H1 (cell line): ENCODE measurements around the gene FGF2. TPM values are rescaled to one million over a fixed set of nuclear protein-coding genes. Genes with fewer than 3 reads are reported as not detected.
A peak's percentile ranks its signal among the peaks of the same experiment; 100 is the strongest.

Source experiments
- CTCF ChIA-PET: fragments of 300-600 bp; sonication (Branson Sonifier 250); formaldehyde crosslinking; loops from one replicate; lab custom pipeline; 2021; ENCODE audit not compliant: partially characterized antibody; lab: Charles Lee
- POLR2A ChIA-PET: fragments of 300-600 bp; sonication (Branson Sonifier 250); formaldehyde crosslinking; loops from one replicate; lab custom pipeline; 2021; ENCODE audit warnings: inconsistent platforms; ENCODE audit not compliant: partially characterized antibody; lab: Charles Lee
- DNase-seq, 2 experiments: peaks; one replicate each; pipeline versions ENCODE4 v3.0.0 to v3.0.0-alpha.2; 2010 to 2022; ENCODE audit warnings: low spot score in 2 of 2, low read depth in 1 of 2, mixed read lengths in 1 of 2
- FAIRE-seq: peaks from 2 replicates; lab custom pipeline; 2011; peaks lifted over from hg19 to GRCh38; lab: Jason Lieb, UNC
- H2AFZ ChIP-seq: 2 replicates; pipeline ENCODE4 v1.8.1; 2012; ENCODE audit warnings: low read length, inconsistent platforms
- H2AK5ac ChIP-seq: 2 replicates; pipeline ENCODE4 v1.6.1; 2013; ENCODE audit warnings: low read depth, low read length
- H2BK120ac ChIP-seq: replicated peaks from 2 replicates; pipeline ENCODE3; 2013; ENCODE audit warnings: low read depth, low read length, inconsistent platforms
- H2BK12ac ChIP-seq: 2 replicates; pipeline ENCODE4 v1.6.1; 2013; ENCODE audit warnings: low read depth, low read length
- H2BK15ac ChIP-seq: 2 replicates; pipeline ENCODE4 v1.6.1; 2013; ENCODE audit warnings: low read length
- H2BK20ac ChIP-seq: 2 replicates; pipeline ENCODE4 v1.6.1; 2013; ENCODE audit warnings: low read length
- H2BK5ac ChIP-seq: 2 replicates; pipeline ENCODE4 v1.6.1; 2013; ENCODE audit warnings: low read depth, low read length
- H3K14ac ChIP-seq: 2 replicates; pipeline ENCODE4 v1.6.1; 2013; ENCODE audit warnings: inconsistent platforms; ENCODE audit not compliant: insufficient read length
- H3K18ac ChIP-seq: 2 replicates; pipeline ENCODE4 v1.6.1; 2013; ENCODE audit warnings: low read length; ENCODE audit errors: extremely low read depth
- H3K23ac ChIP-seq: 2 replicates; pipeline ENCODE4 v1.6.1; 2013; ENCODE audit warnings: inconsistent platforms; ENCODE audit not compliant: insufficient read length
- H3K23me2 ChIP-seq: 2 replicates; pipeline ENCODE4 v1.6.1; 2013; ENCODE audit warnings: low read depth, low read length
- H3K27ac ChIP-seq: 2 replicates; pipeline ENCODE4 v1.6.1; 2011; ENCODE audit warnings: low read depth, low read length, inconsistent platforms
- H3K27me3 ChIP-seq, 4 experiments: replicated peaks in 1 of 4; 1 replicate in 1 of 4; 2 replicates in 3 of 4; pipeline versions ENCODE4 v1.6.1 to v1.8.1; 2011 to 2013; ENCODE audit warnings: low read length in 3 of 4, mild to moderate bottlenecking in 3 of 4, inconsistent platforms in 2 of 4, mixed read lengths in 2 of 4, moderate library complexity in 1 of 4; ENCODE audit not compliant: control insufficient read depth in 3 of 4, insufficient read depth in 3 of 4; ENCODE audit errors: extremely low read depth in 1 of 4
- H3K36me3 ChIP-seq, 4 experiments: 2 replicates each; pipeline versions ENCODE4 v1.6.1 to v1.8.1; 2011 to 2013; ENCODE audit warnings: mild to moderate bottlenecking in 4 of 4, low read length in 3 of 4, moderate library complexity in 2 of 4, control low read depth in 1 of 4, inconsistent platforms in 1 of 4; ENCODE audit not compliant: insufficient read depth in 4 of 4, control insufficient read depth in 2 of 4
- H3K4ac ChIP-seq: replicated peaks from 2 replicates; pipeline ENCODE3; 2013; ENCODE audit warnings: low read length, low read depth, mixed read lengths, inconsistent platforms; ENCODE audit not compliant: insufficient read length
- H3K4me1 ChIP-seq, 4 experiments: replicated peaks in 1 of 4; 1 replicate in 1 of 4; 2 replicates in 3 of 4; pipeline versions ENCODE4 v1.6.1 to v1.8.1; 2011 to 2013; ENCODE audit warnings: low read length in 3 of 4, inconsistent platforms in 2 of 4, mixed read lengths in 1 of 4; ENCODE audit not compliant: insufficient read depth in 4 of 4, control insufficient read depth in 3 of 4
- H3K4me2 ChIP-seq, 2 experiments: 2 replicates each; pipeline versions ENCODE4 v1.6.1 to v1.8.1; 2011 to 2013; ENCODE audit warnings: low read depth in 2 of 2, low read length in 2 of 2, control low read depth in 1 of 2, inconsistent platforms in 1 of 2, mild to moderate bottlenecking in 1 of 2; ENCODE audit not compliant: insufficient read depth in 1 of 2
- H3K4me3 ChIP-seq, 4 experiments: fragments of 200-600, 300-600 bp in 1 of 4; sonication (generic), shearing (Covaris generic), sonication (Bioruptor Twin) in 1 of 4; 2 replicates each; pipeline versions ENCODE4 v1.5.1 to v1.8.1; 2011 to 2016; ENCODE audit warnings: low read length in 4 of 4, low read depth in 3 of 4, control low read depth in 2 of 4, inconsistent platforms in 2 of 4, mild to moderate bottlenecking in 2 of 4, mixed read lengths in 1 of 4, moderate library complexity in 1 of 4; ENCODE audit not compliant: insufficient read depth in 2 of 4; ENCODE audit errors: extremely low read depth in 1 of 4
- H3K56ac ChIP-seq: replicated peaks from 2 replicates; pipeline ENCODE3; 2013; ENCODE audit warnings: low read depth, mild to moderate bottlenecking, mixed read lengths, low read length, inconsistent platforms; ENCODE audit not compliant: insufficient read length
- H3K79me1 ChIP-seq: 2 replicates; pipeline ENCODE4 v1.6.1; 2013; ENCODE audit warnings: low read depth, low read length, control low read depth
- H3K79me2 ChIP-seq, 2 experiments: 2 replicates each; pipeline versions ENCODE4 v1.6.1 to v1.8.1; 2012 to 2013; ENCODE audit warnings: low read length in 2 of 2, mild to moderate bottlenecking in 2 of 2, inconsistent platforms in 1 of 2; ENCODE audit not compliant: insufficient read depth in 2 of 2, control insufficient read depth in 1 of 2
- H3K9ac ChIP-seq, 4 experiments: replicated peaks in 1 of 4; 1 replicate in 1 of 4; 2 replicates in 3 of 4; pipeline versions ENCODE4 v1.6.1 to v1.8.1; 2011 to 2013; ENCODE audit warnings: low read depth in 3 of 4, low read length in 3 of 4, control low read depth in 2 of 4, mild to moderate bottlenecking in 2 of 4, moderate library complexity in 2 of 4, inconsistent platforms in 1 of 4; ENCODE audit errors: extremely low read depth in 1 of 4
- H3K9me3 ChIP-seq, 2 experiments: 2 replicates each; pipeline versions ENCODE4 v1.6.1 to v1.8.1; 2012 to 2013; ENCODE audit warnings: mild to moderate bottlenecking in 2 of 2, moderate library complexity in 2 of 2, control low read depth in 1 of 2, inconsistent platforms in 1 of 2, low read depth in 1 of 2, low read length in 1 of 2, mixed read lengths in 1 of 2; ENCODE audit not compliant: insufficient read depth in 2 of 2
- H4K20me1 ChIP-seq, 2 experiments: replicated peaks in 1 of 2; 2 replicates each; pipeline versions ENCODE3 to v1.8.1; 2011 to 2013; ENCODE audit warnings: inconsistent platforms in 2 of 2, low read length in 2 of 2, mild to moderate bottlenecking in 1 of 2; ENCODE audit not compliant: insufficient read depth in 2 of 2, control insufficient read depth in 1 of 2
- H4K5ac ChIP-seq: 2 replicates; pipeline ENCODE4 v1.6.1; 2013; ENCODE audit warnings: low read length, low read depth, mixed read lengths, inconsistent platforms; ENCODE audit not compliant: insufficient read length
- H4K8ac ChIP-seq: 2 replicates; pipeline ENCODE4 v1.8.0; 2013; ENCODE audit warnings: mild to moderate bottlenecking, moderate library complexity, low read length, inconsistent platforms; ENCODE audit not compliant: insufficient read depth; ENCODE audit errors: extremely low read depth
- H4K91ac ChIP-seq: replicated peaks from 2 replicates; pipeline ENCODE3; 2013; ENCODE audit warnings: low read length, mixed read lengths, inconsistent platforms; ENCODE audit not compliant: insufficient read length
- BACH1 ChIP-seq: IDR thresholded peaks from 2 replicates; pipeline ENCODE4 v1.6.1; 2012; ENCODE audit warnings: low read length, improper control_type of control experiment
- EZH2 ChIP-seq: fragments of 200-600 bp; sonication (generic); IDR thresholded peaks from 2 replicates; pipeline ENCODE4 v1.7.1; 2012; ENCODE audit warnings: low read depth, mild to moderate bottlenecking, moderate library complexity, low read length, inconsistent platforms; ENCODE audit not compliant: severe bottlenecking
- JUND ChIP-seq: IDR thresholded peaks from 2 replicates; pipeline ENCODE4 v1.6.1; 2011; ENCODE audit warnings: mild to moderate bottlenecking, improper control_type of control experiment, low read length
- POLR2A ChIP-seq, 2 experiments: IDR thresholded peaks; 1 replicate in 1 of 2; 2 replicates in 1 of 2; pipeline ENCODE4 v1.6.1; 2011; ENCODE audit warnings: low read depth in 2 of 2, low read length in 2 of 2, mild to moderate bottlenecking in 2 of 2; ENCODE audit errors: control extremely low read depth in 1 of 2
- SIX5 ChIP-seq: IDR thresholded peaks from 2 replicates; pipeline ENCODE4 v1.6.1; 2011; ENCODE audit warnings: mild to moderate bottlenecking, low read depth, low read length
- SP2 ChIP-seq: IDR thresholded peaks from 2 replicates; pipeline ENCODE4 v1.6.1; 2012; ENCODE audit warnings: mild to moderate bottlenecking, low read length, inconsistent platforms
- SP4 ChIP-seq: IDR thresholded peaks from 2 replicates; pipeline ENCODE4 v1.6.1; 2012; ENCODE audit warnings: low read length, inconsistent platforms
- ZNF274 ChIP-seq: IDR thresholded peaks from 2 replicates; pipeline ENCODE4 v1.7.0; 2012; ENCODE audit warnings: low read length, borderline replicate concordance; ENCODE audit errors: extremely low read depth
- WGBS, 2 experiments: shearing (Covaris generic) in 1 of 2; methylation state at CpG; one replicate each; pipeline versions ENCODE4 v1.1.6 to v1.1.7; 2013 to 2015; ENCODE audit warnings: low lambda C conversion rate in 2 of 2, mixed read lengths in 2 of 2, inconsistent platforms in 1 of 2, low coverage in 1 of 2, missing lambda C conversion rate in 1 of 2; ENCODE audit not compliant: insufficient replicate concordance in 2 of 2, insufficient coverage in 1 of 2, insufficient read length in 1 of 2; ENCODE audit errors: extremely low coverage in 1 of 2, missing lambda C conversion rate in 1 of 2; 5-methylcytosine and 5-hydroxymethylcytosine counted together
- polyA plus RNA-seq, 7 experiments: library from polyadenylated mRNA; depleted of rRNA in 3 of 7; stranded (reverse) in 5 of 7; unstranded in 2 of 7; fragments of >200 nt in 5 of 7; fragments of 200-250 nt in 2 of 7; gene quantifications; 1 replicate in 5 of 7; 2 replicates in 1 of 7; 4 replicates in 1 of 7; pipeline versions ENCODE4 v1.2.1 to v1.2.3, GENCODE V29; 2011 to 2013; ENCODE audit warnings: missing spikeins in 2 of 7, mixed read lengths in 2 of 7
- total RNA-seq: library from RNA; stranded (reverse); fragmentation: NEBNext Ultra II Directional; extraction: Animal tissue kit (Norgen Biotek cat#: 25700); gene quantifications from 2 replicates; pipeline ENCODE4 v1.2.1, GENCODE V29; 2021
- TF ChIP-seq, protein P1 (sequence below): IDR thresholded peaks from 2 replicates; pipeline ENCODE4 v1.6.1; 2012; ENCODE audit warnings: inconsistent platforms
- TF ChIP-seq, protein P2 (sequence below): IDR thresholded peaks from 2 replicates; pipeline ENCODE4 v1.6.1; 2012; ENCODE audit warnings: low read length, inconsistent platforms
- TF ChIP-seq, protein P3 (sequence below): IDR thresholded peaks from 2 replicates; pipeline ENCODE4 v1.6.1; 2011; ENCODE audit warnings: low read depth, mild to moderate bottlenecking, low read length; ENCODE audit not compliant: insufficient read depth

FGF2 gene
- total and polyA plus RNA-seq, 2 of the 8 experiments (the other 6 are each of a cell fraction or from before 2014, with no cell fraction given), result 23.4 to 145 TPM

DNA sequence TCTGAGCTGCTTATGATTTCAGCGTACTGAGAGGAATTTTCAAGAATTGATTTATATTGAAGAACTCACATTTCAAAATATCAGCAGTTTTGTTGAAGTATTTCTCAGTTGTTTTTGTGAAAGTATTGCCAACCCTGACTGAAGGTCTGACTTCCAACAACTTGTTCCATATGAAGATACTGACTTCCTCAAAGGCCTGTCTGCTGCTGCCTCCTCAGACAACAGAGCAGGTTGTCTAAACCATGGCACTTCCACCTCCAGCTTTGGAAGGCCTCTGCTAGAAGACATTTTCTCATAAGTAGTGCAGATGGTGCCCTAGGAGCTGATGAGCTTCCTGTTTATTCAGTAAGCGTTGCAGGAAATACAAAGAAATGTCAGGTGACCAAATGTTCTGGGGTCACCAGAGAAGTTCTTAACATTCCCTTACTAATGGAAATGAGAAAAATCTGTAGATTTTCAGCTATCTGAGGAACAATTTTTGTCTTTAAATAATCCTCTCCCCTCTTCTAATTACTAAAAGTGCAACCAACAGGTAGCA, 28.8 kb downstream of the FGF2 start:
- no peak overlapping the region for H3K14ac ChIP-seq
- H2BK12ac ChIP-seq, result no peak overlapping the region
- POLR2A ChIA-PET, result interaction anchor here (0.8 to 19.7 kb wide), 10 partner anchors 8 to 98 kb away, joined by 3 to 278 read pairs (median 4); partner anchors contain the start of gene FGF2
- peaks cover 29 to 48% of the 10 kb centered on the region in 2 experiments for H4K20me1 ChIP-seq
- H4K91ac ChIP-seq, result no peak overlapping the region
- no peak overlapping the region; the same call in 1 of the 2 replicates for H2BK5ac ChIP-seq
- H2AK5ac ChIP-seq, result no peak overlapping the region
- H3K23ac ChIP-seq, result no peak overlapping the region
- no peak for FAIRE-seq
- H3K9me3 ChIP-seq, result no peaks in the 10 kb centered on the region
- H3K9ac ChIP-seq, result no peak overlapping the region
- peaks cover 7% of the 10 kb centered on the region for H3K79me1 ChIP-seq
- H3K4ac ChIP-seq, result no peak overlapping the region
- 0 out of 2 replicates have a peak overlapping the region, but pooled peaks have one; percentile 28 for H3K18ac ChIP-seq
- no peak for DNase-seq
- H3K27me3 ChIP-seq, result no peaks in the 10 kb centered on the region
- CTCF ChIA-PET, result interaction anchor here (0.8 to 3.5 kb wide), 8 partner anchors 10 to 98 kb away, joined by 3 to 15 read pairs (median 4); no protein-coding TSS in a partner anchor
- no peak overlapping the region for H2BK20ac ChIP-seq
- H3K56ac ChIP-seq, result no peak overlapping the region
- H2BK15ac ChIP-seq, result no peak overlapping the region
- H3K4me3 ChIP-seq, result no peak overlapping the region
- peaks cover 6 to 50% (median 21%) of the 10 kb centered on the region in 4 experiments for H3K4me1 ChIP-seq
- WGBS, 2 experiments, result 90% methylated on average over 2 of the region's 2 CpGs; no CpG with 5 or more reads in 1 of the 2 experiments
- no peak overlapping the region for H2BK120ac ChIP-seq
- H3K23me2 ChIP-seq, result no peaks in the 10 kb centered on the region
- H4K8ac ChIP-seq, result no peak overlapping the region
- H3K36me3 ChIP-seq, result peaks cover 0 to 29% (median 2%) of the 10 kb centered on the region in 4 experiments; a peak in 2 of 8 replicates
- H3K79me2 ChIP-seq, result peaks cover 30 to 100% of the 10 kb centered on the region in 2 experiments; a peak in 3 of 4 replicates
- no peak overlapping the region for H4K5ac ChIP-seq
- no peak overlapping the region for H3K27ac ChIP-seq
- H2AFZ ChIP-seq, result no peak overlapping the region
- H3K4me2 ChIP-seq, result peak overlapping the region in 1 of 2 experiments; percentile 43; a peak in 1 of 4 replicates
- no peak for TF ChIP-seq JUND
- TF ChIP-seq, protein P1, sequence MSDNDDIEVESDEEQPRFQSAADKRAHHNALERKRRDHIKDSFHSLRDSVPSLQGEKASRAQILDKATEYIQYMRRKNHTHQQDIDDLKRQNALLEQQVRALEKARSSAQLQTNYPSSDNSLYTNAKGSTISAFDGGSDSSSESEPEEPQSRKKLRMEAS, result no peak
- no peak for TF ChIP-seq POLR2A (IDR thresholded peaks at IDR 0.05; ENCODE audit: control extremely low read depth in 1 of 2, low read depth in 2 of 2, low read length in 2 of 2)
- TF ChIP-seq SIX5, result no peak
- TF ChIP-seq SP2, result no peak
- TF ChIP-seq BACH1, result no peak
- TF ChIP-seq SP4, result no peak
- no peak for TF ChIP-seq ZNF274
- TF ChIP-seq EZH2, result no peak
- TF ChIP-seq, protein P2, sequence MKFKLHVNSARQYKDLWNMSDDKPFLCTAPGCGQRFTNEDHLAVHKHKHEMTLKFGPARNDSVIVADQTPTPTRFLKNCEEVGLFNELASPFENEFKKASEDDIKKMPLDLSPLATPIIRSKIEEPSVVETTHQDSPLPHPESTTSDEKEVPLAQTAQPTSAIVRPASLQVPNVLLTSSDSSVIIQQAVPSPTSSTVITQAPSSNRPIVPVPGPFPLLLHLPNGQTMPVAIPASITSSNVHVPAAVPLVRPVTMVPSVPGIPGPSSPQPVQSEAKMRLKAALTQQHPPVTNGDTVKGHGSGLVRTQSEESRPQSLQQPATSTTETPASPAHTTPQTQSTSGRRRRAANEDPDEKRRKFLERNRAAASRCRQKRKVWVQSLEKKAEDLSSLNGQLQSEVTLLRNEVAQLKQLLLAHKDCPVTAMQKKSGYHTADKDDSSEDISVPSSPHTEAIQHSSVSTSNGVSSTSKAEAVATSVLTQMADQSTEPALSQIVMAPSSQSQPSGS, result no peak
- TF ChIP-seq, protein P3, sequence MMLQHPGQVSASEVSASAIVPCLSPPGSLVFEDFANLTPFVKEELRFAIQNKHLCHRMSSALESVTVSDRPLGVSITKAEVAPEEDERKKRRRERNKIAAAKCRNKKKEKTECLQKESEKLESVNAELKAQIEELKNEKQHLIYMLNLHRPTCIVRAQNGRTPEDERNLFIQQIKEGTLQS, result no peak
